ENCODE data around the gene SPG11. TPM values are rescaled to one million over a fixed set of nuclear protein-coding genes. Genes with fewer than 3 reads are reported as not detected.

The SPG11 gene
- total and polyA plus RNA-seq, 9 of the 15 experiments (the other 6 are each of a cell fraction or from before 2014, with no cell fraction given) = 23.3 to 71.2 (median 45.6) TPM

GRCh38 chr15:44711096-44711742 is 47.8 kb upstream of the SPG11 start, which contains the start of the genes B2M and PATL2 (continued):
- TF ChIP-seq DPF2 (IDR thresholded peaks at IDR 0.05) (no peak), YY1 (IDR thresholded peaks at IDR 0.05; ENCODE audit: borderline replicate concordance in 1 of 3, control insufficient read depth in 1 of 3, extremely low read depth in 1 of 3, insufficient read depth in 3 of 3, insufficient read length in 1 of 3, insufficient replicate concordance in 2 of 3, low read depth in 1 of 3, low read length in 2 of 3) (peak in 2 of 3 experiments; percentile 54 to 68), ZHX1 (conservative IDR thresholded peaks at IDR 0.05; ENCODE audit: low read length) (no peak), NFYB (IDR thresholded peaks at IDR 0.05; ENCODE audit: extremely low read depth, insufficient read length) (peak; percentile 97), ZNF75A (CRISPR knock-in tag; IDR thresholded peaks at IDR 0.05) (no peak), ILF3 (IDR thresholded peaks at IDR 0.05; ENCODE audit: borderline replicate concordance) (no peak), CBFA2T3 (IDR thresholded peaks at IDR 0.05) (no peak), BRF1 (IDR thresholded peaks at IDR 0.05; ENCODE audit: borderline replicate concordance, extremely low read depth, insufficient read length) (no peak), NR2F6 (CRISPR knock-in tag; IDR thresholded peaks at IDR 0.05) (no peak), RFX1 (IDR thresholded peaks at IDR 0.05) (no peak), MEF2D (tag; conservative IDR thresholded peaks at IDR 0.05; ENCODE audit: low read depth) (no peak), ZNF311 (CRISPR knock-in tag; IDR thresholded peaks at IDR 0.05) (no peak), NCOA1 (IDR thresholded peaks at IDR 0.05; ENCODE audit: low read depth) (no peak), USF2 (CRISPR knock-in tag; IDR thresholded peaks at IDR 0.05) (no peak), FOXP1 (CRISPR knock-in tag; IDR thresholded peaks at IDR 0.05) (no peak), MIER1 (IDR thresholded peaks at IDR 0.05; ENCODE audit: low read depth) (no peak), RNF2 (IDR thresholded peaks at IDR 0.05) (no peak; the same call in 1 of the 2 replicates), OTX1 (CRISPR knock-in tag; IDR thresholded peaks at IDR 0.05) (0 out of 2 replicates have a peak, but pooled peaks have one; percentile 31), HDAC3 (IDR thresholded peaks at IDR 0.05; ENCODE audit: borderline replicate concordance, partially characterized antibody) (no peak), HNRNPUL1 (IDR thresholded peaks at IDR 0.05; ENCODE audit: low read length) (no peak), NFATC3 (IDR thresholded peaks at IDR 0.05) (no peak), ZNF384 (IDR thresholded peaks at IDR 0.05; ENCODE audit: low read depth, low read length) (no peak), BRD9 (IDR thresholded peaks at IDR 0.05; ENCODE audit: low read depth, partially characterized antibody) (no peak), GATAD2B (IDR thresholded peaks at IDR 0.05; ENCODE audit: borderline replicate concordance) (no peak), ZNF280A (IDR thresholded peaks at IDR 0.05; ENCODE audit: low read depth, partially characterized antibody) (no peak), HNRNPLL (IDR thresholded peaks at IDR 0.05; ENCODE audit: low read depth, low read length, poor library complexity, severe bottlenecking) (no peak)

All from K562 (cell line).